ENCODE data around the gene OLFM3.

OLFM3 gene

GRCh38 chr1:101975371-101975770 is 21.4 kb downstream of the OLFM3 start:
- no peak for TF ChIP-seq CTCF (IDR thresholded peaks at IDR 0.05; ENCODE audit: low read depth, low read length, missing control alignments)
- no peak overlapping the region for H3K4me3 ChIP-seq (ENCODE audit: low read depth, low read length)
- no peak for DNase-seq (ENCODE audit: low read depth)

- H3K4me3 ChIP-seq (ENCODE audit: low read depth, low read length): no peak overlapping the region
- TF ChIP-seq CTCF (IDR thresholded peaks at IDR 0.05; ENCODE audit: low read depth, low read length, missing control alignments): no peak
- DNase-seq (ENCODE audit: low read depth): no peak
Observed at GRCh38 chr1:101974599-101975274, 22.0 kb downstream of the OLFM3 start.

GRCh38 chr1:101971304-101971703 is 25.4 kb downstream of the OLFM3 start:
- H3K4me3 ChIP-seq (ENCODE audit: low read depth, low read length): no peak overlapping the region
- no peak for TF ChIP-seq CTCF (IDR thresholded peaks at IDR 0.05; ENCODE audit: low read depth, low read length, missing control alignments)
- DNase-seq (ENCODE audit: low read depth): no peak

- DNase-seq (ENCODE audit: low read depth): no peak
- no peak for TF ChIP-seq CTCF (IDR thresholded peaks at IDR 0.05; ENCODE audit: low read depth, low read length, missing control alignments)
- H3K4me3 ChIP-seq (ENCODE audit: low read depth, low read length): no peak overlapping the region
Observed at GRCh38 chr1:101967871-101968270, 28.9 kb downstream of the OLFM3 start.

GRCh38 chr1:101965341-101965740 is 31.4 kb downstream of the OLFM3 start:
- no peak for TF ChIP-seq CTCF (IDR thresholded peaks at IDR 0.05; ENCODE audit: low read depth, low read length, missing control alignments)
- DNase-seq (ENCODE audit: low read depth): no peak
- no peak overlapping the region for H3K4me3 ChIP-seq (ENCODE audit: low read depth, low read length)

GRCh38 chr1:101964708-101965107 is 32.0 kb downstream of the OLFM3 start:
- no peak for TF ChIP-seq CTCF (IDR thresholded peaks at IDR 0.05; ENCODE audit: low read depth, low read length, missing control alignments)
- no peak for DNase-seq (ENCODE audit: low read depth)
- H3K4me3 ChIP-seq (ENCODE audit: low read depth, low read length): no peak overlapping the region

- no peak for TF ChIP-seq CTCF (IDR thresholded peaks at IDR 0.05; ENCODE audit: low read depth, low read length, missing control alignments)
- no peak for DNase-seq (ENCODE audit: low read depth)
- no peak overlapping the region for H3K4me3 ChIP-seq (ENCODE audit: low read depth, low read length)
Observed at GRCh38 chr1:101960142-101960541, 36.6 kb downstream of the OLFM3 start.
